GM19328 (cell line): ENCODE measurements around the gene JMJD1C.

Experiments used
- ATAC-seq: cut with Tn5 transposase; IDR thresholded peaks from one replicate; pipeline ENCODE4 v1.9.1; 2021; ENCODE audit warnings: mild to moderate bottlenecking, moderate library complexity; ENCODE audit not compliant: unreplicated experiment

The JMJD1C gene

DNA sequence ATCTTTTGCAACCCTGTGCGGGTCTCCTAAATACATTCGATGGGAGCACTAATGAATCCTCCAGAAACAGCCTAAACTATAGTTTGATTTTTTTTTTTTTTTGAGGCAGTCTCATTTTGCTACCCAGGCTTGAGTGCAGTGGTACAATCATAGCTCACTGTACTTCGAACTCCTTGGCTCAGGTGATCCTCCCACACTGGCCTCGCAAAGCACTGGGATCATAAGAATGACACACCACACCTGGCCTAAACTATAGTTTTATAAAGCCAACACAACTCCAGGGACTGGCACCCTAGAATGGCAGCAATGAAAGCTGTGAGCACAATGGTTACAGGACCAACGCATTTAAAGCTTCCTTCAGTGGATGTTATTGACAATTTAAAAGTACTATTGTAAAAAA lies 14.5 kb upstream of the JMJD1C start:
- no peak for ATAC-seq

DNA sequence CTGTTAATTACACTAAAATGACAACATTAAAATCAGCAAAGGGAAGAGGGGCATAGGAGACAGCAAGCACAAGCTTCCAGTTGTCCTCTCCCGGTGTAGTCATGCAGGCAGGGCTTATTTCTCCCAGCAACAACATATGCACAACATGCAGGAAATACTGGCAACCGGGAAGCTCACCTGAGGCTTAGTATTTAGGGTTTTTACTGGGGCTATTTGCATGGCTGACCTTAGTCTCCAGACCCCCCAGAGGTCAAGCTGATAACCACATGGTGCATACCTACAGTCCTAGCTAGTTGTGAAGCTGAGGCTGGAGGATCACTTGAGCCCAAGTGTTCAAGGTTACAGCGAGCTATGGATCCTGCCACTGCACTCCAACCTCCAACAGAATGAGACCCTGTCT lies 12.8 kb upstream of the JMJD1C start:
- no peak for ATAC-seq

DNA sequence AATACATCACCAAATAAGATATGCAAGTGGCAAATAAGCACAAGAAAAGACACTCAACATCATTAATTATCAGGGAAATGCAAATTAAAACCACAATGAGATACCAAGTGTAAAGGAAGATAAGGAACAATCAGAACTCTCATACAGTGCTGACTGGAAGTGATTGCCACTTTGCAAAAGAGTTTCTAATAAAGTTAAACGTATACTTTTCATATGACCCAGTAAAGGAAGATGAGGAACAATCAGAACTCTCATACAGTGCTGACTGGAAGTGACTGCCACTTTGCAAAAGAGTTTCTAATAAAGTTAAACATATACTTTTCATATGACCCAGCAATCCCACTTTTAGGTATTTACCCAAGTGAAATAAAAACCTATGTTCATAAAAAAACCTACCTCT lies 12.2 kb upstream of the JMJD1C start:
- ATAC-seq = no peak

DNA sequence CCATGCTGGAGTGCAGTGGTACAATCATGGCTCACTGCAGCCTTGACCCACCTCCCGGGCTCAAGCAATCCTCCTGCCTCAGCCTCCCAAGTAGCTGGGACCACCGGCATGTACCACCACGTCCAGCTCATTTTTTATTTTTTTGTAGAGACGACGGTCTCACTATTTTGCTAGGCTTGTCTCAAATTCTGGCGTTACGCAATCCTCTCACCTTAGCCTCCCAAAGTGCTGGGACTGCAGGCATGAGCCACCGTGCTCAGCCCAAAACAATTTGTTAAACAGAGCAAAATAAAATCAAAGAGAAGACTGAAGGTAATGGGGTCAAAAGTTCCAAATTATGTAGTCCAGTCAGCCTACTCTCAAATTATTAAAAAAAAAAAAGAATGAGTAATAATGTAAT lies 8.7 kb upstream of the JMJD1C start:
- no peak for ATAC-seq

DNA sequence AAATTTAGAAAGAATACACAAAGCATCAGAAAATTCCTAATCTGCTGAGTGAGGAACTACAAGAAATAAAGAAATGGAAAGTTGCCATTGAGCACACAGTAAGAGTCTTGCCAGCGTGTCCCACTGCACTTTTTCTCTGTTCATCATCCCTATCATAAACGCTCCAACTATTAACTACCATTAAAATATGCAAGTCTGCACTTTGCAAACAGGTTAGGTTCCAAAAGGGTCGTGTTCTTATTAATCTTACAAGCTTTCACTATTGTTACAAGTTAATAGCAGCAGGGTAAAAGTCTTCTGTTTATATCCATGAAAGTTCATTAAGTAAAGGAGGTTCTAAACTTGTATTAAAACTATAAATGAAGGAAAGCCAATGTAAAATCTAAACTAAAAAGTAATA lies 5.2 kb upstream of the JMJD1C start:
- ATAC-seq = no peak

DNA sequence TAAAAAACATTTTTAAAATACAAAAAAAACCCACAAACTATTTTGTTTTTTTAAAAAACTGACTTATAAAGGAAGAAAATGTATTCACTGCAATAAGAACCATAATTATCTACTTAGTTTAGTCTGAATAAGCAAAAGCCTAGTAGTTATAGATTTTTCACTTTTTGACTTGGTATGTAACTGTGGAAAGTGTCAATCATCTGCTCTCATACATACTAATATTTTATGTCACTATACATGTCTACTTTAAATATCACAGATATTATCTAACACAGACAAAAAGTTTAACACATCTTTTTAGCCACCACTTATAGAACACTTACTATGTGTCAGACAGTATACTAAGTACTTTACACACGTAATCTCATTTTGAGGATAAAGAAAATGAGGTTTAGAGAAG lies 3.2 kb upstream of the JMJD1C start:
- no peak for ATAC-seq

DNA sequence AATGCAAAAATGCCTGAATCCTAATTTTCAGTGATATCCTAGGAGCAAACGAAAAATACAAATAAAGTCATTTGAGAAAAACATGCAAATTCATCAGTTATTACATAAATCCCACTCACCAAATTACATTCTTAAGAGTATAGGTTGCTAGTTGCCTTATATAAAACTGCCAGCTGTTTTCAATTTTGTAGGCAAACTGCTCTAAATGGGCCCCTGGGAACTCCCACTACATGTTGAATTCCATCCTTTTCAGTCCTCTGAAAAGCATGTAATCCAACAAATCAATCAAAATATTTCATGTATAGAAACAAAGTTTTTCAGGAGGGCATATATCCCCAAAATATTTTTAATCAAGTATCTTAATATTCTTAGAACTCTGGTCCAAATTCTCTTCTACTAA lies 2.1 kb upstream of the JMJD1C start:
- ATAC-seq = no peak

DNA sequence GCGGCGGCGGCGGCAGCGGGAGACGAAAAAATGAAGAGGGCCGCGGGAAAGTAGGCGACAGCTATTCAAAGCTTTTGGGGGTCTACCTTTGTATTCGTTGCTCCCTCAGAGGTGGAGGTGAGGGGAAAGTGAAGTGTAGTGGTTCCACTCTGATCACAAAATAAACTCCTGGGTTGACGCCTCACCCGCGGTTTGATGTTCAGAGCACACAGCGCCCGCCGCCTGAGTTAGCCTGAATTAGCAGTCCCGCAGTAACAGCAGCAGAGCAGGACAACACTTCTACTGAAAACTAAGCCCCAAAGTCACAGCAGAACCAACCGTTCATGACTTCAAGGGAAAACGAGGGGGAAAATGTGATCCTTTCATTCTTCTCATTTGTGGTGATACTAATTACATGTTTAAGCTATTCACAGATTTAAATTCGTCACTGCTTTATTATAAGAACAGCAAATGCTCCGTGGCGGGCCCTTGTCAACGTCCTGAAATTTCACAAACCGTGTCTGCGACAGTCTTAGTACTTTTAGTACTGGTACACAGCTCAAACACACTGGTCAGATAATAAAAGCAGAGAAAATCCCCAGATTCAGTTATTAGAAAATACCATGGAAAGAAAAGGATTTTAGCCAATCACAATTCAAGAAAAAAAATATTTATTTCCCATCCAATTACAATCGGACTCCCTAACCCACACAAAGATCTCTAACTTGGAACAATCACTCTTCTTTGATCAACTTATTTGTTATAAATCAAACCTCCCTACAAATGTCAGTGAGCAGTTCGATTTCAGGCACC lies 563 bp upstream of the JMJD1C start:
- peak; percentile 22 for ATAC-seq

DNA sequence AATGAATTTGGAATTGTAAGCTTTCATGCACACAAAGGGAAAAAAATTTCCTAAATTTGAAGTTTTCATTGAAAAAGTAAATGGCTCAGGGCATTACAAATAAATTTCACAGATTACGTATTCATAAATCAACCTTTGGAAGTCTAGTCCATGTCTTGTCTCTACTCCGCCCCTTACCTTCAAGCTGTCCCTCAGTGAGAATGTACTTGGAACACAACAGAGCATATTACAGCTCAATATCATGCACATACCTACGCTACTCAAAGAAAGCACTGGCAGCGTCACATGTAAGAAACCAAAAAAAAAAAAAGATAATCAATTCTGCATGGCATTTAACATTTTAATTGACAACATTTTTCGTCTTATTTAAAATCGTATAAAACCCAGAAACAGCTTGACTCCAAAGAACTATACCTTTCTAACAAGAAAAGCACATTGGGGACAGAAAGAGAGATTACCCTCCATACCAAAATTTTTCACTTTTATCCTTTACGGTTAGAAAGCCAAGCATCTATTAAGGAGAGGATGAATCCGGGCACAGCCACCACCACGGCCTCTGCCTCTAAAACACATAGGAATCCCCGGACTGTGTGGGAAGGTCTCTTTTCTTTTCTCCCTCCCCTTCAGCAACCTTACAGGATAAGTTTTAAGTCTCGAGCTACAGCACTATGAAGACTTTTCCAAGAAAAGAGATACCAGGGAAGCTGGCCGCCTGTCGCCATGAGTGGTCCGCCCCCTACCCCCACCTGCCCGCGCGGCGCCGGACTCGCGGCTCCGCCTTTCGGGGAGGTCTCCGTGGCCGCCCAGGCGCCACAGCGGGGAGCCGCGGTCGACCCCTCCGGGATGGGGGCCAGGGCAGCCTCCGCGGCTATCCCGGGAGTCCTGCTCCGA lies 1.1 kb downstream of the JMJD1C start:
- ATAC-seq = peak; percentile 45

DNA sequence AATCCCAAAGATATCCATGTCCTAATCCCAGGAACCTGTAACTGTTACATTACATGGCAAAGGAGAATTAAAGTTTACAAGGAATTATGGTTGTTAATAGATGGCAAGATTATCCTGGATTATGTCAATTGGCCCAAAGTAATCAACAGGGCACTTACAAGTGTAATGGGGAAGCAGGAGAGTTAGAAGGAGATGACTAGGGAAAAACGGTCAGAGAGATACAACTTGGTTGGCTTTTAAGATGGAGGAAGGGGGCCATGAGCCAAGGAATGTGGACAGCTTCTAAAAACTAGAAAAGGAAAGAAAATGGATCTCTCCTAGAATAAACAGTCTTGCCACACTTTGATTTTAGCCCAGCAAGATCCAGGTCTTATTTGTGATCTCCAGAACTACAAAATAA lies 3.3 kb downstream of the JMJD1C start:
- ATAC-seq = no peak

DNA sequence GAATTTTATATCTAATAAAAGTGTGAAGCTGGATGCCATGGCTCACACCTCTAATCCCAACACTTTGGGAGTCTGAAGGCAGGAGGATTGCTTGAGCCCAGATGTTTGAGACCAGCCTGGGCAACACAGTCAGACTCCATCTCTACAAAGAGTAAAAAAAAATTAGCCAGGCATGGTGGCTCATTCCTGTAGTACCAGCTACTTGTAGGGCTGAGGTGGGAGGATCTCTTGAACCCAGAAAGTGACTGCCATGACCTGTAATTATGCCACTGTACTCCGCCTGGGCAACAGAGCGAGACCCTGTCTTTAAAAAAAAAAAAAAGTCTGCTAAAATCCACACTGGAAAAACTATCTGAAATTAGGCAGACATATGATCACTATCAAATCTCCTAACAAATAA lies 7.6 kb downstream of the JMJD1C start:
- no peak for ATAC-seq

DNA sequence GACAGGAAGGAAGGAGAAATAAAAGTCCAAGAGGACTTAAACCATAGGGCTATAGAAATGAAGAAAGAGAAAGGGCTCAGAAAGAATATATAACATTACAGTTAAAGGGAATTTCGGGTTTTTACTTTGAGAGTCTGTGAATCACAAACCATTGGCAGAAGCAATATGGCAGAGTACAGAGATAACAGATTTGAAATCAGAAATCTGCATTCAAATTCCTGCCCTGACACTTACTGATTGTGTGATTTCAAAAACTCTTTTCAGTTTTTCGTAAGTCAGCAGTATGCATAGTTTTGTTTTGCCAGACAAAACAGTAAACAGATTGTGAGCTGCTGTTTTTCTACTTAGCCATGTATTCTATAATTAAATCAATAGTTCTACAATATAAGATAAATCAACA lies 8.2 kb downstream of the JMJD1C start:
- ATAC-seq = no peak

DNA sequence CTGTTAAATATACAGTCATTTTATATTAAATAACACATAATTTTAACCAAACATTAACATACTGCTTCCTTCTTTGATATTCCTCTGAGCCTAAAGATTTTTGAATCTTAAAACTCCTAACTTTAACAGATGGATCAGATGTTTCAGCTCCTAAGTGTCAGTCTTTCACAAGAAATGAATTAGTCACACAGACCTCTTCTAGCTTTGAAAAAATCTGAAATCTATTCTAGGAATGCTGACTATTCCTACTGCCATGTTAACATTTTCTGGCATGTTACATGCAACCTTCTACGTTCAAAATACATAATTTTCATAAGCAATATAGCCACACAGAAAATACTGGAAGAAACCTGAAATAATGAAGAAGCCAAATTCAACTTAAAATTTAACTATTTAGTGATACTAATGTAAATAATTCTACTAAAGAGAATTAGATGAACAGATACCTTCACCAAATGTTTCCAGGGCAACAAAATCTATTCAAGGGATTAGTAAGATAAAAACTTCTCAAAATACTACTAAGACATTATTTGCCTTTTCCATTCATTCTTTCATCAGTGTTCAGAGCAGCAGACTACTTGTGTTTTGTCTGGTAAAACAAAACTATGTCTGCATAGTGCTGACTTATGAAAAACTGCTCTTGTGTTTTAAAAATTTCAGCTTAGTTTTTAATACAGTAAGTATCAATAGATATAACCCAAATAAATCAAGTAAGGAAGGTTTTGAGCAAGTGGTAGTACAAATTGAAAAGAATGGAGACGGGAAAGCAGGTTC lies 9.2 kb downstream of the JMJD1C start:
- ATAC-seq = no peak

DNA sequence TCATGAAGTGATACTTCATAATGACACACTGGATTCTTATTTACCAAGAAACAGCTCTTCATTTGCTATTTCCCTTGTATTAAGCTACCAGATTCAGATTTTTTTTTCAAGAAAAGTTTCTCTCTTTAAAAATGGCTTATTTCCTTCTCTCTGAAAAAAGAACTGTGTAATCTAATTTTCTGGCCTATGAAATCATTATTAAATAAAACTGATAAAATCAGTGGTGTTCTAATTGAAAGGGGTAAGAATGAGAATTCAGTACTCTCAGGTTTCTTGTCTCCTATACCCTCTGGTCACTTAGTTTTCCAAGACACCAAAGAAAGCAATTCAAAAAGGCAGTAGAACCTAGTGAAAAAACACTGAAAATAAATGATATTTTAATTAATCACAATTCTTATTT lies 10.3 kb downstream of the JMJD1C start:
- no peak for ATAC-seq

DNA sequence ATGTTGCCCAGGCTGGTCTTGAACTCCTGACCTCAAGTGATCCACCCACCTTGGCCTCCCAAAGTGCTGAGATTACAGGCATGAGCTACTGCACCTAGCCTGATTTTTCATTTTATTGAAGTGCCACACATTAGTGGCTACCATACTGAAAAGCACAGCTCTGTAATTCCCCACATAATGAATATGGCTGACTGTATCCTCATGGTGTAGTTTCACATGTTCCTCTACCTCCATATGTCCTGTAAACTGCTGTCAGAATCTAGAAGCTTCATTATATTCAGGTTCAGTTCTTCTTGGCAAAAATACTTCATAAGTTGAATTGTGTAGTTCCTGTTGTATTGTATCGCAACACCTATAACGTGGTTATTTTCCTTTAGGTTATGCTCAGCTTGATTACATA lies 11.1 kb downstream of the JMJD1C start:
- ATAC-seq = no peak

DNA sequence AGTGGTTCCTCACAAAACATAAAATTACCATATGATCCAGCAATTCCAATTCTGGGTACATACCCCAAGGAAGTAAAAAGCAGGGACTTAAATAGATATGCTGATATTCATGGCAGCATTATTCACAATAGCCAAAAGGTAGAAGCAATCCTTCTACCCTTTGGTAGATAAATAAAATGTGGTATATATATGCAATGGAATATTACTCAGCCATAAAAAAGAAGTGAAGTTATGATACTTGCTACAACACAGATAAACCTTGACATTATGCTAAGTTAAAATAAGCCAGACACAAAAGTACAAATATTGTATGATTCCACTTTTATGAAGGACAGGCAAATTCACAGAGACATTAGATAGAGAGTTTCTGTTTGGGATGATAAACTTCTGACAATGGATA lies 13.3 kb downstream of the JMJD1C start:
- ATAC-seq = no peak

DNA sequence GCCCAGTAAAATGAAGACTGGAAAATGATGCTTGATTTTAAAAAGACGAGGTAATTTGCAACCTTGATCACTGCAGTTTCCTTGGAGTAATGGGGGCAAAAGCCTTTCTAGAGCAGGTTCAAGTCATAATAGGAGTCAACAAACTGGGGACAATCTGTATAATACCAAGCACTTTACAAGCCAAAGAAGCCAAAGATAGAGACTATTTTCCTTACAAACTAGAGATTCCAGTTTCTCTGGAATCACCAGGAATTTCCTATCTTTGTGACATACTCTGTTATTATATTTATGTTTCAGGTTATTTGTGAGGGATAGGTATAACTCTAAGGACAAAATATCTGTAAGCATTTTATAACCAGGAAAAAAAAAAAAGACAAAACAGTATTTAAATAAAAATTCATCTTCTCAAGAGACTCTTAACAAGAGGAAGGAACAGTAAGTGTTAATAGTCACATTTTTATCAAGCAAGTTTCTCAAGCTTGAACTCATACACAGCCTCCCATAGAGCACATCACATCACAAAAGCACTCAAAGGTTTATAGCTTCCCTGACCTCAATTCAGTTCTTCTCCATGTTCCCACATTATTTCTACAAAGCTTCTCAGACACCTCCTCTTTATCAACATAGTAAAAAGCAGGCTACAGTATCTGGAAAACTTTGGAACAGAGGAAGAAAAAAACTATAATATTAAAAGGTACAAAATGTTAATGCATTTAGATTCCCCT lies 18.9 kb downstream of the JMJD1C start:
- ATAC-seq = no peak

DNA sequence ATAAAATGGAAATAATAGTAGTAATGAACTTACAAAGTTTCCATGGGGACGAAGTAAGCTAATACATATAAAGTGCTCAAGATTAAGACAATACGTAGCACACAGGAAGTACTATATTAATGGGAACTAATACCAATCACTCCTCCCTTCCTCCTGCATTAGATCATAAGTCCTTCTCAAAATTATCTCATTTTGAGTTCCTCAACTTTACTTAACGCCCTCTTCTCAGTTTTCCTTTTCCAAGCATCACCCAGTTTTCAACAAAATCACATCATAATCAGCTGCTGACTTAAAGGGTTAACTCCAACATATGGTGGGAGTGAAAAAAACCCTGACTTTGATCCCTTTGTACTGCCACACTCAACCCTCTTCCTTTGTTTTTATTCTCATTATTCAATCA lies 24.4 kb downstream of the JMJD1C start:
- no peak for ATAC-seq

DNA sequence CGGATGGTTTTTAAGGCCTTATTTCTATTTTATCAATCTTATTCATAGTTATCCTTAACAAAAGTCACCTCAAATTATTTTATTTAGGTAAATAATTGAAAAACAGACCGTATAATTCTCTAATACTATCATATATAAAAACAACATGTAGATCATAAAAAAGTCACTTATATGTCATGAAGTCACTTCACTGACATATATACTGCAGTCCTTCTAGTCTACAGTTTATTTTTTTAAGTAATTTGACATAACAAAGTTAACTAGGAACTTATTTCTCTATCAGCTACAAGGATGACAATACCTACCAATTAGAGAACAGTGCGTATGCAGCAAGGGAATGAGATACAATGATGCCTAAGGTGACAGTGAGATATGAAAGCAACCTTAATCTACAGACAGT lies 26.2 kb downstream of the JMJD1C start:
- ATAC-seq = no peak

DNA sequence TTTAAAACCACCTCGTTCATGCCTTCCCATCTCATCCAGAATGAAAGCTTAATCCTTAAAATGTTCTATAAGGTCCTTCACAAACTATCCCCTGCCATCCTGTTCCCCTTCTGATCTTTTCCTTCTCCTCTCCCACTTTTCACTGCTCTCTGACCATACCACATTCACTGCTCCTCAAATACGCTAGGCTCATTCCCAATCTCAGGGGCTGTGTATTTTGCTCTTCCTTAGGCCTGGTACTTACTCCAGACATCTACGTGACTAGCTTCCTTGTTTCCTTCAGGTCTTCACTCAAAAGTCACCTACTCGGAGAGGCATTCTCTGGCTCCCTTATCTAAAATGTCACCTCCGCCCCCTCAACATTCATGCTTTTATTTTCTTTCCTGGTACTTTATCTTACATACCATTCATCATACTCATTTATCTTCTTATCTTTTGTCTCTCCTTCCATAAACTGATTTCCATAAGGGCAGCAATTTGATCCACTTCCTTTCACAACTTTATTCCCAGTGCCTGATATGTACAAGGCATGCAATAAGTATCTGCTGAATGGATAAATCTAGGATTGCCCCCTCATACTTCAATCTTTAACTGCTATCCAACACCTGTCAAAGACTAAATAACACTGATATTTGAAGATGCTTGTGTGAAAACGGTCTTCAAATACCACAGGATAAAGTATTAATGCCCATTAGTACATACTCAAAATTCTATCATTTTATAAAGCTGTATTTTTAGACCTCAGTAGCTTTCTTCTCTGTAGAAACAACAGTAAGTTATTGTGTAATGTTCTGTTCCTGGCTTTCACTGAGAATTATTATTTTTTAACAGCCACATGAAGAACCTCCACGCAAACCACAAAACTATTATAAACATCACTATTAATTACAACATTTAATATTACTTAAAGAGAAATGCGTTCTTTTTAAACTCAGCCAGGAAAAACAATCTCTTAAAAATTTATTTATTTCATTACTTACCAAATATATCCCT lies 27.0 kb downstream of the JMJD1C start:
- ATAC-seq = no peak
